Astrocyte (in vitro differentiated cells and primary cell): ENCODE data around the gene POLD2.

ENCODE experiments used
- CTCF ChIP-seq: IDR thresholded peaks from 2 replicates; pipeline ENCODE4 v1.5.1; 2011; ENCODE audit warnings: low read depth, mild to moderate bottlenecking, inconsistent platforms, low read length, moderate library complexity; ENCODE audit not compliant: insufficient read depth
- EZH2 ChIP-seq: IDR thresholded peaks from 2 replicates; pipeline ENCODE4 v1.6.1; 2012; ENCODE audit warnings: mild to moderate bottlenecking, low read length, inconsistent platforms; ENCODE audit not compliant: insufficient read depth

- TF ChIP-seq CTCF: no peak
- no peak for TF ChIP-seq EZH2
Observed at GRCh38 chr7:44075296-44076075, 47.9 kb downstream of the POLD2 start.
